Activated CD4-positive, alpha-beta T cell treated with anti-CD3 and anti-CD28 coated beads, Interleukin-2, amount 50 U/mL, for 24 hours (primary cell): ENCODE data around the gene PPP1R14D.

Experiments
- DNase-seq, 2 donors: peaks; one replicate each; pipeline ENCODE4 v3.0.0-alpha.2; 2020; ENCODE audit warnings: low read depth in 1 of 2, low spot score in 1 of 2

Gene PPP1R14D

GRCh38 chr15:40823572-40824343, 4.8 kb downstream of the PPP1R14D start:
- DNase-seq = no peak

- no peak for DNase-seq
Measured at GRCh38 chr15:40821195-40821594, 7.3 kb downstream of the PPP1R14D start.

GRCh38 chr15:40819048-40819447, 9.5 kb downstream of the PPP1R14D start:
- DNase-seq = no peak

- no peak for DNase-seq
Measured at GRCh38 chr15:40815042-40815698, 13.3 kb downstream of the PPP1R14D start.

- DNase-seq = no peak
Measured at GRCh38 chr15:40812721-40813425, 15.6 kb downstream of the PPP1R14D start.

GRCh38 chr15:40808861-40809450, 19.6 kb downstream of the PPP1R14D start:
- no peak for DNase-seq

GRCh38 chr15:40807888-40808461, 20.5 kb downstream of the PPP1R14D start:
- DNase-seq = no peak

GRCh38 chr15:40807028-40807887, 21.2 kb downstream of the PPP1R14D start, which contains the start of the genes DNAJC17 and ZFYVE19:
DNAJC17 (minus strand) TSS chr15:40807473; CDS start chr15:40807446, 27 bp downstream.
ZFYVE19 (plus strand) TSS chr15:40807089; CDS start chr15:40807590, 501 bp downstream.
- peak; percentile 92 to 94 for DNase-seq

- no peak for DNase-seq
Measured at GRCh38 chr15:40806672-40807027, 21.9 kb downstream of the PPP1R14D start.

GRCh38 chr15:40803688-40804087, 24.8 kb downstream of the PPP1R14D start:
- DNase-seq = no peak

- DNase-seq = no peak
Measured at GRCh38 chr15:40803076-40803475, 25.4 kb downstream of the PPP1R14D start.

- DNase-seq = no peak
Measured at GRCh38 chr15:40799523-40799922, 29.0 kb downstream of the PPP1R14D start.

GRCh38 chr15:40796512-40796911, 32.0 kb downstream of the PPP1R14D start:
- DNase-seq = no peak

GRCh38 chr15:40796041-40796440, 32.5 kb downstream of the PPP1R14D start:
- DNase-seq = no peak

- no peak for DNase-seq
Measured at GRCh38 chr15:40793216-40793989, 35.1 kb downstream of the PPP1R14D start.

- DNase-seq = no peak
Measured at GRCh38 chr15:40792394-40792793, 36.1 kb downstream of the PPP1R14D start.

- no peak for DNase-seq
Measured at GRCh38 chr15:40790718-40791117, 37.8 kb downstream of the PPP1R14D start.

- no peak for DNase-seq
Measured at GRCh38 chr15:40789999-40790398, 38.5 kb downstream of the PPP1R14D start.

- no peak for DNase-seq
Measured at GRCh38 chr15:40789119-40789518, 39.4 kb downstream of the PPP1R14D start.
